ENCODE measurements around the gene MLLT3. TPM values are rescaled to one million over a fixed set of nuclear protein-coding genes. Genes with fewer than 3 reads are reported as not detected.

The MLLT3 gene
- total RNA-seq, 1 donor from 2014 or later: 18.0 TPM

DNA sequence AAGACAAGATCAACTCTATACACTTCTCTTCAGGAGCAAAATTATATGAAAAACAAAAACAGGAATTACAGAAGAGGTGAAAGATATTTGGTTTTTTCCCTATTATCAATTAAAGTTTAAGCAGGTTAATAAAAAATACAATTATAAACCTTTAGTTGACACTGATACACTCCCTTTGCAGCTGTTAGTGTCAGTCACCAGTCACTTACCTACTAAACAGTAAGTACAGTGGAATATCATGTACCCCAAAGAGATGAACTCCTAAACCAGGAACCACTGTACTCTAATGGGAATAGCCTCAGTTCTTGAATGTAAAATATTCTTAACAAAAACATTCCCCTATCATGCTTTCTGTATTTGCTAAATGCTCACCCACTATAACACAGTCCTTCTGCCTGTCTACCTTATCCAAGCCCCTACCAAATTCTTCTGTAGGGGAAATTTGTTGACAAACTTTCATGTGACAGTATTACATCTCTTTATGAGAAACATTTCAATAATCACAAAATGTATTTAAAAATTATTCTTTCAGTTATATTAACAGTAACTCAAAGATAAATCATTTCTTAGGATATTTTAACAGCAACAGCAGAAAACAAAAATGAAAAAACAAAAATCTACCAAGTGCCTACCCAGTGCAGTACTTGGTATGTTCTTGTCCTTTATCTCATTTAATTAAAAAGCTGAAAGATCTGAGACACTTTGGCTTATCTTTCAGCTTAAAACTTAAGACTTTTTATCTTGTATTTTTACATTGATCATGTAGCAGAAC is 212.8 kb downstream of the MLLT3 start:
- H3K4me1 ChIP-seq: no peaks in the 10 kb centered on the region
- no peaks in the 10 kb centered on the region for H3K9me3 ChIP-seq
- H3K27me3 ChIP-seq (ENCODE audit: low read depth): no peaks in the 10 kb centered on the region
- intact Hi-C loops (cut with DNase I): no loop called here
- ATAC-seq (no peak), DNase-seq (no peak)
- H3K4me3 ChIP-seq: no peak overlapping the region
- TF ChIP-seq, protein P1, sequence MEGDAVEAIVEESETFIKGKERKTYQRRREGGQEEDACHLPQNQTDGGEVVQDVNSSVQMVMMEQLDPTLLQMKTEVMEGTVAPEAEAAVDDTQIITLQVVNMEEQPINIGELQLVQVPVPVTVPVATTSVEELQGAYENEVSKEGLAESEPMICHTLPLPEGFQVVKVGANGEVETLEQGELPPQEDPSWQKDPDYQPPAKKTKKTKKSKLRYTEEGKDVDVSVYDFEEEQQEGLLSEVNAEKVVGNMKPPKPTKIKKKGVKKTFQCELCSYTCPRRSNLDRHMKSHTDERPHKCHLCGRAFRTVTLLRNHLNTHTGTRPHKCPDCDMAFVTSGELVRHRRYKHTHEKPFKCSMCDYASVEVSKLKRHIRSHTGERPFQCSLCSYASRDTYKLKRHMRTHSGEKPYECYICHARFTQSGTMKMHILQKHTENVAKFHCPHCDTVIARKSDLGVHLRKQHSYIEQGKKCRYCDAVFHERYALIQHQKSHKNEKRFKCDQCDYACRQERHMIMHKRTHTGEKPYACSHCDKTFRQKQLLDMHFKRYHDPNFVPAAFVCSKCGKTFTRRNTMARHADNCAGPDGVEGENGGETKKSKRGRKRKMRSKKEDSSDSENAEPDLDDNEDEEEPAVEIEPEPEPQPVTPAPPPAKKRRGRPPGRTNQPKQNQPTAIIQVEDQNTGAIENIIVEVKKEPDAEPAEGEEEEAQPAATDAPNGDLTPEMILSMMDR (IDR thresholded peaks at IDR 0.05): no peak
- no peak overlapping the region for H3K27ac ChIP-seq
- peaks cover 4% of the 10 kb centered on the region for H3K36me3 ChIP-seq

DNA sequence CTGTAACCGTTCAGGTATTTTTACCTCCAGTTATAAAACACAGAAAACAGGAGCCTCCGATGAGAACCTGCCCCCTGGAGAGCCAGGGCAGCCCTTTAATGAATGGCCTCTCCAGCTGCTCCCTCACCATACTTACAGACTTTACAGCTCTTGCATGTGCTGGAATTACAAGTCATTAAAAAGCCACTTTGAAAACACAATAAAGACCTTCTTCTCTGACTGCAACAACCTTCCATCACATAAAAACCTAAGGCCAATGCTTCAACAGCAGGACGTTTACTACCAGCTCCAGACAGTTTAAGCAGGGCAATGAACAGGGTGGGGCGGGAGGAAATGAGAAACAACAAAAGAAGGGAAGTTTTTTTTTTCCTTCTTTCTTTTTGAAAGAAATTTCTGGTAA is 213.8 kb downstream of the MLLT3 start:
- H3K36me3 ChIP-seq: no peaks in the 10 kb centered on the region
- no peak overlapping the region for H3K27ac ChIP-seq
- DNase-seq (no peak), ATAC-seq (no peak)
- intact Hi-C loops (cut with DNase I): no loop called here
- no peaks in the 10 kb centered on the region for H3K4me1 ChIP-seq
- no peaks in the 10 kb centered on the region for H3K27me3 ChIP-seq (ENCODE audit: low read depth)
- H3K9me3 ChIP-seq: no peaks in the 10 kb centered on the region
- no peak overlapping the region for H3K4me3 ChIP-seq
- TF ChIP-seq, protein P1 (IDR thresholded peaks at IDR 0.05): no peak

DNA sequence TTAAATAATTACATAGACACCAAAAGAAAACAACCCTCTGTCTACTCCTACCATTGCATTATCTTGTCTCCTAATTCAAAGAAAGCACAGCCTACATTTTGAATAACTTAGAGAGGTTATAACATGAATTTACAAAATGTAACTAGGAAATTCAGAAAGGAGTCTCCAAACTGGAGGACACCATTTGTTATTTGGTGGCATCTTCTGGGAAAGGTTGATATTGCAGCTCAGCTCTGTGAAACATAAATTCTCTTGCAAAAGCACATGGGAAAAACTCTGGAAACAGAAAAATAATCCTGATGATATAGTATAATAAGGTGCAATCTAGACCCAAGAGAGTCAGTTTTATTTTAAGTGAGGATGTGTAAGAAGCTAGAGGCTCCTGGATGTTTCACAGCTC is 215.3 kb downstream of the MLLT3 start:
- intact Hi-C loops (cut with DNase I): no loop called here

DNA sequence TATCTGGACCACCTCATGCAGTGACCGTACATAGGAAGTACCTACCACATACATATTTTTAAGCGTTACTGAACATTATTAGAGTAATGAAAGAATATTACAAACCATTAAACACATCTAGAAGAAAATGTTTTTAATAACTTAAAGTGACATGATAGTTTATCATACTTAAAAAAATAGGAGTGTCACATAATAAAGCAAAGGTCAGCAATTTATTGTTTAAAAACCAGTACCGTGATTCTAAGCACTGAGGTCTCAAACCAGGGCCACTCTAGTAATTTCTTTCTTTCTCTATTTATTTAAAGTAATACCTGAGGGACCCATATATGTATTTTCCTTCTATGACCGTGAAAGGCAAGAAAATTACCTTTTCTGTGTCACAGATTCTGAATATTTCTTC is 216.0 kb downstream of the MLLT3 start:
- intact Hi-C loops (cut with DNase I): no loop called here
- Histone ChIP-seq H3K36me3 (no peaks in the 10 kb centered on the region), H3K4me1 (no peaks in the 10 kb centered on the region), H3K27me3 (ENCODE audit: low read depth) (no peaks in the 10 kb centered on the region), H3K9me3 (no peaks in the 10 kb centered on the region), H3K27ac (no peak overlapping the region), H3K4me3 (no peak overlapping the region)
- TF ChIP-seq, protein P1 (IDR thresholded peaks at IDR 0.05): no peak
- DNase-seq (no peak), ATAC-seq (no peak)

More for the DNA sequence above, 215.3 kb downstream of the MLLT3 start:
- Histone ChIP-seq H3K4me3 (no peak overlapping the region), H3K4me1 (no peaks in the 10 kb centered on the region), H3K27ac (no peak overlapping the region), H3K36me3 (no peaks in the 10 kb centered on the region), H3K27me3 (ENCODE audit: low read depth) (no peaks in the 10 kb centered on the region), H3K9me3 (no peaks in the 10 kb centered on the region)
- TF ChIP-seq, protein P1 (IDR thresholded peaks at IDR 0.05): no peak
- DNase-seq (no peak), ATAC-seq (no peak)

DNA sequence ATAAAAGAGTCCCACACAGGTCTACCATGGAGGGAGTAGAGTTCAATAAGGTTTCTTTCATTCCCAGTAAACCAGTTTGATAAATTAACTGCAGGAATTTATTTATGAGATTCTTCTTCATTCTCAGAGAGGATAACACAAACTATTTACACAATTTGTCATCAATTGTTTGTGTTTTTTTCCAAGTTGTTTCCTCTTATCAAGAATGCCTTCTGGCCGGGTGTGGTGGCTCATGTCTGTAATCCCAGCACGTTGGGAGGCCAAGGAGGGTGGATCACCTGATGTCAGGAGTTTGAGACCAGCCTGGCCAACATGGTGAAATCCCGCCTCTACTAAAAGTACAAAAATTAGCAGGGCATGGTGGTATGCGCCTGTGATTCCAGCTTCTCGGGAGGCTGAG is 216.7 kb downstream of the MLLT3 start:
- Histone ChIP-seq H3K4me1 (no peaks in the 10 kb centered on the region), H3K27me3 (ENCODE audit: low read depth) (no peaks in the 10 kb centered on the region), H3K27ac (no peak overlapping the region), H3K36me3 (no peaks in the 10 kb centered on the region), H3K9me3 (no peaks in the 10 kb centered on the region), H3K4me3 (no peak overlapping the region)
- intact Hi-C loops (cut with DNase I): no loop called here
- TF ChIP-seq, protein P1 (IDR thresholded peaks at IDR 0.05): no peak
- no peak for DNase-seq
- ATAC-seq: no peak

All from lower lobe of right lung (tissue), 2 donors.